H1 (cell line): Measurements from ENCODE around the gene KRT3. TPM values are rescaled to one million over a fixed set of nuclear protein-coding genes. Genes with fewer than 3 reads are reported as not detected.

Source experiments
- CTCF ChIA-PET: fragments of 300-600 bp; sonication (Branson Sonifier 250); formaldehyde crosslinking; loops from one replicate; lab custom pipeline; 2021; ENCODE audit not compliant: partially characterized antibody; lab: Charles Lee
- POLR2A ChIA-PET: fragments of 300-600 bp; sonication (Branson Sonifier 250); formaldehyde crosslinking; loops from one replicate; lab custom pipeline; 2021; ENCODE audit warnings: inconsistent platforms; ENCODE audit not compliant: partially characterized antibody; lab: Charles Lee
- DNase-seq, 2 experiments: peaks; one replicate each; pipeline versions ENCODE4 v3.0.0 to v3.0.0-alpha.2; 2010 to 2022; ENCODE audit warnings: low spot score in 2 of 2, low read depth in 1 of 2, mixed read lengths in 1 of 2
- FAIRE-seq: peaks from 2 replicates; lab custom pipeline; 2011; peaks lifted over from hg19 to GRCh38; lab: Jason Lieb, UNC
- H2AFZ ChIP-seq: 2 replicates; pipeline ENCODE4 v1.8.1; 2012; ENCODE audit warnings: low read length, inconsistent platforms
- H2AK5ac ChIP-seq: 2 replicates; pipeline ENCODE4 v1.6.1; 2013; ENCODE audit warnings: low read depth, low read length
- H2BK120ac ChIP-seq: replicated peaks from 2 replicates; pipeline ENCODE3; 2013; ENCODE audit warnings: low read depth, low read length, inconsistent platforms
- H2BK12ac ChIP-seq: 2 replicates; pipeline ENCODE4 v1.6.1; 2013; ENCODE audit warnings: low read depth, low read length
- H2BK15ac ChIP-seq: 2 replicates; pipeline ENCODE4 v1.6.1; 2013; ENCODE audit warnings: low read length
- H2BK20ac ChIP-seq: 2 replicates; pipeline ENCODE4 v1.6.1; 2013; ENCODE audit warnings: low read length
- H2BK5ac ChIP-seq: 2 replicates; pipeline ENCODE4 v1.6.1; 2013; ENCODE audit warnings: low read depth, low read length
- H3K14ac ChIP-seq: 2 replicates; pipeline ENCODE4 v1.6.1; 2013; ENCODE audit warnings: inconsistent platforms; ENCODE audit not compliant: insufficient read length
- H3K18ac ChIP-seq: 2 replicates; pipeline ENCODE4 v1.6.1; 2013; ENCODE audit warnings: low read length; ENCODE audit errors: extremely low read depth
- H3K23ac ChIP-seq: 2 replicates; pipeline ENCODE4 v1.6.1; 2013; ENCODE audit warnings: inconsistent platforms; ENCODE audit not compliant: insufficient read length
- H3K23me2 ChIP-seq: 2 replicates; pipeline ENCODE4 v1.6.1; 2013; ENCODE audit warnings: low read depth, low read length
- H3K27ac ChIP-seq: 2 replicates; pipeline ENCODE4 v1.6.1; 2011; ENCODE audit warnings: low read depth, low read length, inconsistent platforms
- H3K27me3 ChIP-seq, 4 experiments: replicated peaks in 1 of 4; 1 replicate in 1 of 4; 2 replicates in 3 of 4; pipeline versions ENCODE4 v1.6.1 to v1.8.1; 2011 to 2013; ENCODE audit warnings: low read length in 3 of 4, mild to moderate bottlenecking in 3 of 4, inconsistent platforms in 2 of 4, mixed read lengths in 2 of 4, moderate library complexity in 1 of 4; ENCODE audit not compliant: control insufficient read depth in 3 of 4, insufficient read depth in 3 of 4; ENCODE audit errors: extremely low read depth in 1 of 4
- H3K36me3 ChIP-seq, 4 experiments: 2 replicates each; pipeline versions ENCODE4 v1.6.1 to v1.8.1; 2011 to 2013; ENCODE audit warnings: mild to moderate bottlenecking in 4 of 4, low read length in 3 of 4, moderate library complexity in 2 of 4, control low read depth in 1 of 4, inconsistent platforms in 1 of 4; ENCODE audit not compliant: insufficient read depth in 4 of 4, control insufficient read depth in 2 of 4
- H3K4ac ChIP-seq: replicated peaks from 2 replicates; pipeline ENCODE3; 2013; ENCODE audit warnings: low read length, low read depth, mixed read lengths, inconsistent platforms; ENCODE audit not compliant: insufficient read length
- H3K4me1 ChIP-seq, 4 experiments: replicated peaks in 1 of 4; 1 replicate in 1 of 4; 2 replicates in 3 of 4; pipeline versions ENCODE4 v1.6.1 to v1.8.1; 2011 to 2013; ENCODE audit warnings: low read length in 3 of 4, inconsistent platforms in 2 of 4, mixed read lengths in 1 of 4; ENCODE audit not compliant: insufficient read depth in 4 of 4, control insufficient read depth in 3 of 4
- H3K4me2 ChIP-seq, 2 experiments: 2 replicates each; pipeline versions ENCODE4 v1.6.1 to v1.8.1; 2011 to 2013; ENCODE audit warnings: low read depth in 2 of 2, low read length in 2 of 2, control low read depth in 1 of 2, inconsistent platforms in 1 of 2, mild to moderate bottlenecking in 1 of 2; ENCODE audit not compliant: insufficient read depth in 1 of 2
- H3K4me3 ChIP-seq, 4 experiments: fragments of 200-600, 300-600 bp in 1 of 4; sonication (generic), shearing (Covaris generic), sonication (Bioruptor Twin) in 1 of 4; 2 replicates each; pipeline versions ENCODE4 v1.5.1 to v1.8.1; 2011 to 2016; ENCODE audit warnings: low read length in 4 of 4, low read depth in 3 of 4, control low read depth in 2 of 4, inconsistent platforms in 2 of 4, mild to moderate bottlenecking in 2 of 4, mixed read lengths in 1 of 4, moderate library complexity in 1 of 4; ENCODE audit not compliant: insufficient read depth in 2 of 4; ENCODE audit errors: extremely low read depth in 1 of 4
- H3K56ac ChIP-seq: replicated peaks from 2 replicates; pipeline ENCODE3; 2013; ENCODE audit warnings: low read depth, mild to moderate bottlenecking, mixed read lengths, low read length, inconsistent platforms; ENCODE audit not compliant: insufficient read length
- H3K79me1 ChIP-seq: 2 replicates; pipeline ENCODE4 v1.6.1; 2013; ENCODE audit warnings: low read depth, low read length, control low read depth
- H3K79me2 ChIP-seq, 2 experiments: 2 replicates each; pipeline versions ENCODE4 v1.6.1 to v1.8.1; 2012 to 2013; ENCODE audit warnings: low read length in 2 of 2, mild to moderate bottlenecking in 2 of 2, inconsistent platforms in 1 of 2; ENCODE audit not compliant: insufficient read depth in 2 of 2, control insufficient read depth in 1 of 2
- H3K9ac ChIP-seq, 4 experiments: replicated peaks in 1 of 4; 1 replicate in 1 of 4; 2 replicates in 3 of 4; pipeline versions ENCODE4 v1.6.1 to v1.8.1; 2011 to 2013; ENCODE audit warnings: low read depth in 3 of 4, low read length in 3 of 4, control low read depth in 2 of 4, mild to moderate bottlenecking in 2 of 4, moderate library complexity in 2 of 4, inconsistent platforms in 1 of 4; ENCODE audit errors: extremely low read depth in 1 of 4
- H3K9me3 ChIP-seq, 2 experiments: 2 replicates each; pipeline versions ENCODE4 v1.6.1 to v1.8.1; 2012 to 2013; ENCODE audit warnings: mild to moderate bottlenecking in 2 of 2, moderate library complexity in 2 of 2, control low read depth in 1 of 2, inconsistent platforms in 1 of 2, low read depth in 1 of 2, low read length in 1 of 2, mixed read lengths in 1 of 2; ENCODE audit not compliant: insufficient read depth in 2 of 2
- H4K20me1 ChIP-seq, 2 experiments: replicated peaks in 1 of 2; 2 replicates each; pipeline versions ENCODE3 to v1.8.1; 2011 to 2013; ENCODE audit warnings: inconsistent platforms in 2 of 2, low read length in 2 of 2, mild to moderate bottlenecking in 1 of 2; ENCODE audit not compliant: insufficient read depth in 2 of 2, control insufficient read depth in 1 of 2
- H4K5ac ChIP-seq: 2 replicates; pipeline ENCODE4 v1.6.1; 2013; ENCODE audit warnings: low read length, low read depth, mixed read lengths, inconsistent platforms; ENCODE audit not compliant: insufficient read length
- H4K8ac ChIP-seq: 2 replicates; pipeline ENCODE4 v1.8.0; 2013; ENCODE audit warnings: mild to moderate bottlenecking, moderate library complexity, low read length, inconsistent platforms; ENCODE audit not compliant: insufficient read depth; ENCODE audit errors: extremely low read depth
- H4K91ac ChIP-seq: replicated peaks from 2 replicates; pipeline ENCODE3; 2013; ENCODE audit warnings: low read length, mixed read lengths, inconsistent platforms; ENCODE audit not compliant: insufficient read length
- BACH1 ChIP-seq: IDR thresholded peaks from 2 replicates; pipeline ENCODE4 v1.6.1; 2012; ENCODE audit warnings: low read length, improper control_type of control experiment
- CBX5 ChIP-seq: fragments of 300-800, 300-1000 bp; sonication (generic); IDR thresholded peaks from 2 replicates; pipeline ENCODE4 v1.7.1; 2016; ENCODE audit warnings: antibody characterized with exemption, low read length, low read depth
- CBX8 ChIP-seq: fragments of 300-800, 300-1000 bp; sonication (generic); IDR thresholded peaks from 2 replicates; pipeline ENCODE4 v1.7.1; 2016; ENCODE audit warnings: low read depth, low read length, borderline replicate concordance
- EGR1 ChIP-seq: IDR thresholded peaks from 2 replicates; pipeline ENCODE4 v1.6.1; 2011; ENCODE audit warnings: low read depth, low read length, borderline replicate concordance
- POLR2A ChIP-seq, 2 experiments: IDR thresholded peaks; 1 replicate in 1 of 2; 2 replicates in 1 of 2; pipeline ENCODE4 v1.6.1; 2011; ENCODE audit warnings: low read depth in 2 of 2, low read length in 2 of 2, mild to moderate bottlenecking in 2 of 2; ENCODE audit errors: control extremely low read depth in 1 of 2
- POLR2AphosphoS5 ChIP-seq: IDR thresholded peaks from 2 replicates; pipeline ENCODE4 v1.6.1; 2011; ENCODE audit warnings: low read depth, low read length
- RBBP5 ChIP-seq: IDR thresholded peaks from 2 replicates; pipeline ENCODE4 v1.7.1; 2012; ENCODE audit warnings: low read depth, mild to moderate bottlenecking, inconsistent platforms, low read length, moderate library complexity, borderline replicate concordance
- RXRA ChIP-seq: IDR thresholded peaks from 2 replicates; pipeline ENCODE4 v1.6.1; 2011; ENCODE audit warnings: low read depth, mild to moderate bottlenecking, low read length, moderate library complexity; ENCODE audit not compliant: insufficient read depth
- SIRT6 ChIP-seq: IDR thresholded peaks from one replicate; pipeline ENCODE4 v1.7.1; 2012; ENCODE audit warnings: low read length, inconsistent platforms
- SIX5 ChIP-seq: IDR thresholded peaks from 2 replicates; pipeline ENCODE4 v1.6.1; 2011; ENCODE audit warnings: mild to moderate bottlenecking, low read depth, low read length
- SRF ChIP-seq: IDR thresholded peaks from 2 replicates; pipeline ENCODE4 v1.6.1; 2011; ENCODE audit warnings: mild to moderate bottlenecking, low read depth, low read length, moderate library complexity
- TBP ChIP-seq: IDR thresholded peaks from 2 replicates; pipeline ENCODE4 v1.6.1; 2011; ENCODE audit warnings: low read depth, low read length, improper control_type of control experiment
- TCF12 ChIP-seq: IDR thresholded peaks from 2 replicates; pipeline ENCODE4 v1.6.1; 2011; ENCODE audit warnings: low read depth, mild to moderate bottlenecking, low read length
- USF2 ChIP-seq: IDR thresholded peaks from 2 replicates; pipeline ENCODE4 v1.6.1; 2011; ENCODE audit warnings: low read length, improper control_type of control experiment
- YY1 ChIP-seq: IDR thresholded peaks from 2 replicates; pipeline ENCODE4 v1.6.1; 2011; ENCODE audit warnings: low read depth, mild to moderate bottlenecking, low read length
- WGBS, 2 experiments: shearing (Covaris generic) in 1 of 2; methylation state at CpG; one replicate each; pipeline versions ENCODE4 v1.1.6 to v1.1.7; 2013 to 2015; ENCODE audit warnings: low lambda C conversion rate in 2 of 2, mixed read lengths in 2 of 2, inconsistent platforms in 1 of 2, low coverage in 1 of 2, missing lambda C conversion rate in 1 of 2; ENCODE audit not compliant: insufficient replicate concordance in 2 of 2, insufficient coverage in 1 of 2, insufficient read length in 1 of 2; ENCODE audit errors: extremely low coverage in 1 of 2, missing lambda C conversion rate in 1 of 2; 5-methylcytosine and 5-hydroxymethylcytosine counted together
- polyA plus RNA-seq, 7 experiments: library from polyadenylated mRNA; depleted of rRNA in 3 of 7; stranded (reverse) in 5 of 7; unstranded in 2 of 7; fragments of >200 nt in 5 of 7; fragments of 200-250 nt in 2 of 7; gene quantifications; 1 replicate in 5 of 7; 2 replicates in 1 of 7; 4 replicates in 1 of 7; pipeline versions ENCODE4 v1.2.1 to v1.2.3, GENCODE V29; 2011 to 2013; ENCODE audit warnings: missing spikeins in 2 of 7, mixed read lengths in 2 of 7
- total RNA-seq: library from RNA; stranded (reverse); fragmentation: NEBNext Ultra II Directional; extraction: Animal tissue kit (Norgen Biotek cat#: 25700); gene quantifications from 2 replicates; pipeline ENCODE4 v1.2.1, GENCODE V29; 2021

The KRT3 gene
- total and polyA plus RNA-seq, 2 of the 8 experiments (the other 6 are each of a cell fraction or from before 2014, with no cell fraction given): not detected

DNA sequence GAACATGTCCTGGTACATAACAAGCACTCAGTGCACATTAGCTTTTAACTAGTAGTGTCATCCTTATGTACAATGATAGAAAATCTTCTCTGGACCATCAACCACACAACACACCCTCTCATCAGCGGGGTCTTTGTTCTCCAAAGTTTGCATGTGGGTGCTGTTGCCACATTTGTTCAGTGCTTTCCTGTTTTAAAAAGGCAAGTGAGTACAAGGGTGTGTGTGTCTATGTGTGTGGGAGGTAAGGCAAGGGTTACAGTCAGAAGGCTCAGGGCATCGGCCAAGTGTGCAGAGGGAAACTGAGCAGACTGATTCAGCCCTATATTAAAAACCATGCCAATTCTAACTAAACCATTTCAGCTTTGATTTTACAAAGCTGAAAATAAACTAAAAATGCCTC is 36.7 kb downstream of the KRT3 start:
- no peaks in the 10 kb centered on the region; a peak in 1 of 7 replicates for H3K27me3 ChIP-seq
- no peaks in the 10 kb centered on the region for H4K20me1 ChIP-seq
- H2AK5ac ChIP-seq: no peak overlapping the region
- DNase-seq (no peak), FAIRE-seq (no peak)
- no peaks in the 10 kb centered on the region for H3K36me3 ChIP-seq
- no peak overlapping the region for H3K27ac ChIP-seq
- H2BK5ac ChIP-seq: no peak overlapping the region
- no peaks in the 10 kb centered on the region for H3K4me1 ChIP-seq
- H2BK20ac ChIP-seq: no peak overlapping the region
- H2AFZ ChIP-seq: no peak overlapping the region
- peaks cover 11 to 21% of the 10 kb centered on the region in 2 experiments; a peak in 2 of 4 replicates for H3K9me3 ChIP-seq
- POLR2A ChIA-PET: interaction anchor here (1.6 kb wide), 1 partner anchor 18 kb away, joined by 3 read pairs; no protein-coding TSS in a partner anchor
- H3K18ac ChIP-seq: no peak overlapping the region
- H2BK120ac ChIP-seq: no peak overlapping the region
- no peak overlapping the region for H4K5ac ChIP-seq
- no peak overlapping the region for H3K23ac ChIP-seq
- H3K9ac ChIP-seq: no peak overlapping the region
- H2BK15ac ChIP-seq: no peak overlapping the region
- no peaks in the 10 kb centered on the region for H3K79me2 ChIP-seq
- H3K4ac ChIP-seq: no peak overlapping the region
- no peaks in the 10 kb centered on the region for H3K23me2 ChIP-seq
- H4K91ac ChIP-seq: no peak overlapping the region
- H3K14ac ChIP-seq: no peak overlapping the region
- H2BK12ac ChIP-seq: no peak overlapping the region
- no peaks in the 10 kb centered on the region for H3K79me1 ChIP-seq
- no peak overlapping the region for H3K56ac ChIP-seq
- H3K4me3 ChIP-seq: no peak overlapping the region
- 46% methylated on average over 2 of the region's 2 CpGs; no CpG with 5 or more reads in 1 of the 2 experiments for WGBS, 2 experiments
- CTCF ChIA-PET: interaction anchor here (0.7 to 1.4 kb wide), 8 partner anchors 10 to 120 kb away, joined by 3 to 9 read pairs (median 3); no protein-coding TSS in a partner anchor
- H4K8ac ChIP-seq: no peak overlapping the region
- no peak overlapping the region for H3K4me2 ChIP-seq
- TF ChIP-seq SIRT6 (no peak), YY1 (no peak), TCF12 (no peak), BACH1 (no peak), SIX5 (no peak), EGR1 (no peak), TBP (no peak), CBX8 (no peak), POLR2A (IDR thresholded peaks at IDR 0.05; ENCODE audit: control extremely low read depth in 1 of 2, low read depth in 2 of 2, low read length in 2 of 2) (no peak), CBX5 (no peak), SRF (no peak), USF2 (no peak), RBBP5 (no peak), RXRA (no peak), POLR2AphosphoS5 (no peak)
